Activated CD4-positive, alpha-beta T cell treated with anti-CD3 and anti-CD28 coated beads, Interleukin-2, amount 50 U/mL, for 1 hour (primary cell): Measurements from ENCODE around the gene TUSC2.

ENCODE experiments used
- DNase-seq: peaks from one replicate; pipeline ENCODE4 v3.0.0-alpha.2; 2020

TUSC2 gene

DNA sequence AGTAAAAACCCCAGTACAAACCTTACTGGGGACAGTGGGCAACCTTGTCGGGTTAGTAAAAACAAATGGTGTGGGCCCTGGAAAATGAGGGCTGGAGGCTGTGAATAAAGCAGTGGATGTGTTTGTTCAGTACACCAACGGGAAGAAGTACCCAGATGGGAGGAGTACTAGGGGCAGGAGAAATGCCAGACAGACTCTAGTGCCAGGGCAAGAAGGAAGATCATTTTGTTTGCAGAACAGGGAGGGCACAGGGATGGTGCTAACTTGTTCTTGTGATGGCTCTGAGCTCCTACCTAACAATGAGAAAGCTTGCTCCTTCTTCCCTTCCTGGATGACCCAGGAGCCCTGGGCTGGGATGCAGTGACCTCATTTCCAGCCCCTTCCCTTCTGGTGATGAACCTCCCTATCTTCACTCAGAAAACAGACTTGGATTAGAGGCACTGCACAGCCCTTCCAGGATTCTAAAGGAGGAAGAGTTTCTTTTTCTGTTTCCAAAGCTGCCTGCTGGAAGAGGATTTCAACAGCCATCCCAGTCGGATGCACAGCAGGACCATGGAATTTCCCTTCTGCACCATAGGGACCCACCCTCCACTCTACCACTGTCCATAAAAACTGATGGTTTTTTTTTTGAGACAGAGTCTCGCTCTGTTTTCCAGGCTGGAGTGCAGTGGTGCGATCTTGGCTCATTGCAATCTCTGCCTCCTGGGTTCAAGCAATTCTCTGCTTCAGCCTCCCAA, 6.5 kb upstream of the TUSC2 start:
- DNase-seq: no peak

DNA sequence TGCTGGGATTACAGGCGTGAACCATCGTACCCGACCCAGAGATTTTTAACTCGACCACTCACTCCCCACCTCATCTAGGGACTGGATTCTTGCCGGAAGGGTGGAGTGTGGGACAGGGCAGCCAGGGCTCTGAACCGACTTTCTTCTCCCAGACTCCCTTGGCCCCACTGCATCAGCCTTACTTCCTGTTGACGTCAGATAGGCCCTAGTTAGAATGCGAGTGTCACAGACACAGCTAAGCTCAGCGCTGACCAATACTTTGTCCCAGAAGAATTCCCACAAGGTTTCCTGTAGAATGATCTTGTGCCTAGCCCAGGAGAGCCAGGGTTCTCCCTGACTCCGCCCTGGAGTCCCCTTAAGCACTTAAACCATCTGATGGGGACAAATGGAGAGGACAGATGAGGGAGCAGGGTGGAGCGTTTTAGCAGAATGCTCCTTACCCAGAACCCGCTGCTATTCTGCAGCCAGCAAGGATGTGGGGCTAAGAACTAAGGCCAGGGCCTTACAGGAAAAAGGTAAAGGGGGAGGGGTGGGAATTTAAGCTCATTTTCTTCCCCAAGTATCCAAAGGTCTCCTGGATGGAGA, 5.8 kb upstream of the TUSC2 start:
- no peak for DNase-seq

DNA sequence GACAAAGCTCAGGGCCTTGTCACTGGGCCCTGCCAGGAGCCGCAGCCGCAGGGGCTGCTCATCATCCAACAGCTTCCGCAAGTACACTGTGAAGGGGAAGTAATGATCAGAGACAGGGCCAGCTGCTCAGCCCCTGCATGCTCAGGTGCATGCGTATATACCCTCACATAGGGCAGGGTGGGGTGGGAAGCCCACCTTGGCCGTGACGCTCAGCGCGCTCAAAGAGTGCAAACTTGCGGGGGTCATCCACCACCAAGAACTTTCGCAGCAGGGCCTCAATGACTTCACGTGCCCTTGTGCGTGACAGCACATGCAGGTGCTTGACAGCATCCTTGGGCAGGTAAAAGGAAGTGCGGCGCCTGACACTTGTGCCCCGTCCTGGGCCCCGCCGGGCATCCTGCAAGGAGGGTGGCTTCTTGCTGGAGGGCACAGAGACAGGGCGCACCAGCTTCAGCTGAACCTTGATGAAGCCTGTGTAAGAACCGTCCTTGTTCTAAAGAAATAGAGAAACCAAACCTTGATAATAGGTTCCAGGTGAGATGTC, 3.4 kb upstream of the TUSC2 start:
- no peak for DNase-seq

DNA sequence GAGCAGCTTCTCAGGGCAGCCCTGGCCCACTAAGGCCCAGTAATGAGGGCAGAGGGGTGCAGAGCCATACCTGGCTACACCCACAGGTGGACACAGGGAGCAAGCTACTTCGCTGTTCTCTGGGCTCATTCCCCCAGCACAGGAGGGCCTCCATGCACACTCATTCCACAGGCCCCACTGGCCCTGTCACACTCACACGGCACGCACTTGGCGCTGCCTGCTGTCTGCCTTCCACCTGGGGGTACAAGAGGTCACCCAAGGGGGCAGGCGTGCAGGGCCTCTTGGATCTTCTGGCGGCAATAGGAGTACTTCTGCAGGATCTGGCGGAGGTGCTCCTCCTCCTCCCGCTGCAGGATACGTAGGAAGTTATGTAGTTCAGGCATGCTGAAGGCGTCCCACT, 2.3 kb upstream of the TUSC2 start:
- DNase-seq: no peak

DNA sequence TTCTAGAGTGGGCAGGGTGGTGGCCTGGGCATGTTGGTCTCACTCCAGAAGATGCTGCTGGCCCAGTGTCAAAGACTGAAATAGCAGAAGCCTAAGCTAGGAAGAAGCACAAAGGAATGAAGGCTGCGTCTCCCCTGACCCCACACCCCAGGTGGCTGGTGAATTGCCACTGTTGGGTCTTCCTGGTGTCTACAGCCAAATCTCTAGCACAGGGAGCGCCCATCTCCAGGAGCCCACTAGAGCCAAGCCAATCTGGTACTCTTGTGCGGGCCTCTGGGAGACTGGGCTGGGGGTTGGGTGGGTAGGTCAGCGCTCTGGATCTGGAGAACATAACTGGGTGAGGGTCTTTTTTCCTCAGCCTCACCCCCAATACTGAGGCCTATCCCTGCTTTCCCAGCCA, 894 bp downstream of the TUSC2 start:
- no peak for DNase-seq

DNA sequence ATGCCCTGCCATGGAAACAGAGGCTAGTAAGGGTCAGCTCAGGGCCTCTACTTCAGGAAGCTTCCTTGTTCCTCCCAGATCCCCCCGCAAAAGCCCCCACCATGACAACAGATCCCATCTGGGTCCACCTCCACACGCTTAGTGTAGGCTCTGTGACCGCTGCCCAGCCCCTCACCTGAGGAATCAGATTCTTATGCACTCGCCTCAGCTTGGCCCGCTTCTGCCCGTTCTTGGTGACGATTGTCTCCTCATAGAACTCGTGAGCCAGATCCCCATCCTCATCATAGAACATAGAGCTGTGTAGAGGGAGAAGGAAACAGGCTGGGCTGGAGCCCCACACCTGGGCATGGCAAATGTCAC, 1.9 kb downstream of the TUSC2 start:
- DNase-seq: no peak

DNA sequence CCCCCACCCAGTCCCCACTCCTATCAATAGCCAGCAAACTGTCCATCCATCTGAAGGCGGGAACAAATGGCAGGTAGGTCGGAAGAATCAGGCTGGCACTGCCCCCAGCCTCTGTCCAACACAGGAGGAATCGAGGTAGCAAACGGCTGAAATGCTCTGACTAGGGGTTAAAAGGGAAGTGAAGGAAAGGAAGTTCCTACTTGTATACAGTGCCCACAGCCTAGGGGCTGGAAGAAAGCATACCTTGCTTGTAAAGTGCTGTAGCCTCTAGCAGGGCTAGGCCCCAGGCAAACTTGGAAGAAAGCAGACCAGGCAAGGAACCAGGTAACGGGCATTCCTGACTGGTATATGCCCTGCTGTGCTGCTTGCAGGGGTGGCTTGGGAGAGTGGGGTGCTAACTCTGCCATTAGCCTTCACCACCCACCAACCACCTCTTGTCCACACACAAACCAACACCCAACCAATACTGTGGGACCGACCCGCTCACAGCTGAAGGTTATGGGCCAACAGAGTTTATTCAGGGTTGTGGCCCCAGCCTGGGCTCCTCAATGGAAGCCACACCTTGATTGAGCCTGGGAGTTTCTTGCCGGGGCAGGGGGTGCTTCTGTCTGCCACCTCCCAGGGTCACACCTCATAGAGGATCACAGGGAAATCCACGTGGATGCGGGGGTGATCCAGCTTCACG, 2.4 kb downstream of the TUSC2 start:
- DNase-seq: no peak

DNA sequence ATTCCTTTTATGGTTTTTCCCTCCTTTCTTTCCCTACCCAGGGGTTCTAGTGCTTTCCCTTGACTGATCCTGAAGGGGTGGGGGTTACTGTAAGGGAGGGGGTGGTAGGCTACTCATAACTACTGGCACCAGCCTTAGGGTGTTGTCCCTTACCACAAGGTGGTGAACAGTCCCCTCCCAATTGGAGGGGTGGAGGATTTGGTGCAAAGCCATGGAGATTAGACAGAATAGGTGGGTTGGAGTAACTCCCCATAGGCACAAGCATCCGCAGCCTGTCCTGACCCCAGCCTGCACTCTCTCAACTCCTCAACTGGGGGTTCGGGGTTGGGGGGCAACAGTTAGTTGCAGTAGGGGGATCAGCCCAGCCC, 2.9 kb downstream of the TUSC2 start:
- DNase-seq: no peak

DNA sequence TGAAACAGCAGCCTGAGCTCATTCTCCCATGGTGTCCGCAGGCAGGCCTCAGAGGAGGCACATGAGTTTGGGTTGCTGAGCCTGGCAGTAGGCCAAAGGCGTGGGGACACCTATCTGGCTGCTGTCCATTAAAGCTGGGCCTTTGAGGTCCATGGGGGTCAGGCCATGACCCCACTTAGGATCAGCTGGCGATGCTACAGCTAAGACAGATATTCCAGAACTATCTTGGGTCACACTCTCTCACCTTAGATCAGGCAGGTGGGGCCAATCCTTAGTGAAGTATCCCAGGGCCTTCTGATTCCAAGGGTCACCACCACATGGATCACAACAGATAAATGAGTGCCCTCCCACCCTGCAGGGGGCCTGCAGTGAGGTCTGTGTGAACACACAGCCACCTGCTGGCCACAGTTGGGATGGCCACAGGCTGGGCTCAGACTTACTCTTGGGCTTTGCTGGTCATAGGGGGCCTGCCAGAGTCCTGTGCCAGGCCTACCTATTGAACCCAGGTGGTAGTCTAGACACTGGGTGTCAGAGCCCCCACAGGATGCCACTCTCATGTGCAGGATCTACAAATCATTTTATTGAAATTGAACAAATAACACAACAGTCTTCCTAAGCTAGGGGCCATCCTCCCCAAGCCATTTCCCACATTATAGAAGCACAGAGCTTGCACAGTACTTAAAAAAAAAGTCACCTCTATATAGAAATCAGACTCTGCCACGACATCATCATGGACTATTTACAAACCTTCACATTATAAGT, 3.5 kb downstream of the TUSC2 start:
- peak; percentile 65 for DNase-seq

DNA sequence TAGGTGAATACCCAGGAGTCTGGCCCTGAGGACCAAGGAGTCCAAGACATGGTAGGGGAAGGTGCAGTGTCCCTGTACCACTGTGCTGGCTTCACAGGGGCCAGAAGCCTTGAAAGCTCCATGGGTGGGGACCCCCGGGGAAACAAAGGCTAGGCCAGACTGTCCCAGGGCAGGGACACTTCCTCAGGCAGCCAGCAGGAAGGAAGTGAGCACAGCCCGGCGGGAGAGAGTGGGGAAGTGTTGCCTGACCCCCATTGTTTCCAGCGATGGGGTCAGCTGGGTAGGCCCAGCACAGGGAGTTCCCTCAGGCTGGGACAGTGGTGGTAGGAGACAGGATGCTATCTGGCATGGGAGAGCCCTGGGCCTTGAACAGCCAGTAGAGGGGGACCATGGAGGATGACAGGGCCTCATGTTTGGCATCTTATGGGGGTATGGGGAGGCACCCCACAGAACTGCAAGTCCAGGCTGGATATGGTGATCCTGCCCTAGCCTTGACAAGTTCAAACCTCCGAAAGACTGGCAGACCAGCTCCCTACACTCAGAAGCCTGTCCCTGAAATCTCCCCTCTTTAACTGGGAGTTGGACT, 4.3 kb downstream of the TUSC2 start:
- DNase-seq: no peak

DNA sequence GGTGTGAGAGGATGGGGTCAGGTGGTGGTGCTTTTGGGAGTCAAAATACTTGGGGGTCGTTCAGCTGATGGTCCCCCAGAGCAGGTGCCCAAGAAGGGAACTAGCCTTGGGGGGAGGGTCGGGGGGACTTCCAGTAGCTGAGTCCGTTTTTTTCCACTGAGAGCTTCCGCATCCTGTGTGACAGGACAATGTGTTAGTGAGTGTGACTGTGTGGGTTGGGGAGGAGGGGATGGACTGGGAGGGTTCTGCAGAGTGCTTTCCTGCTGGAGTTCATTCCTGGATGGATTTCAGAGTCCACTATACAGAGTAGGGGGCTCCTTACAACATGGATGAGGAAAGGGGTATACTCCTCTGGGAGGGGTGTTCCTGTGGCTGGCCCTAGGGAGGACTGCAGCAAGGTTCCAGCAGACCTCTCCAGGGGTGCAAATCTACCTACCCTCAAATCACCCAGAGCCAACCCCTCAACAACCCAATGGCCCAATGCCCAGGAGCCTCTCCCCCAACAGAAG, 4.9 kb downstream of the TUSC2 start:
- no peak for DNase-seq

DNA sequence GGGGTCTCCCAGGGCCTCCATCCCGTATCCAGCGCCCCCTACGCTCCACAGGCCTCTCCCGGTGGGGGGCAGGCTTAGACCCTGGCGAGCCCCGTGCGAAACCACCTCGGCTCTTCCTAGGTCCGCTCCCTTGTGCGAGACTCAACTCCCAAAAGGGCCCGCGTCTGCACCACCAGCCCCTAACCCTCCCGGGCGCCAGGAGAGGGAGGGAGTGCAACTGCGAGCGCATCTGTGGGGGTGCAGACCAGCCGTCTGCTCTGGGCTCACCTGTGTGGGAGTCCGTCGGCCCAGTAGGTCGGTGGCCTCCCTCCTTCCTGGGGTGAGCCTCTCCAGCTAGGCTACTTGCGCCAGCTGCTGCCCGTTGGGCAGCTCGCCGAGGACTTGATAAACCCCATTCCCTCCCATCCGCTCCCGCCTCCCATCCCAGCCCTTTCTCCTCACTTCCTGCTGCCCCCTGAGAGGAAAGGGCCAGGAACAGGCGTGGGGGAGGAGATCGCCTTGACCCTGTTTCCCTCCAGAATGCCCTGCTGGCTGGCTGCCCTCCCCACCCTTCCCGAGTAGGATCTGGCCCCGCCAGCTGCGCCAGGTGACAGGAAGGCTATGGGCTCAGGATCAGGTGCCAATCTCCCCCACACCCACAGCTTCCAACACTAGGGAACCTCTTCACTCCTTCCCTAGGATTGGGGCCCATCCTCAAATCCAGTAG, 5.5 kb downstream of the TUSC2 start, which contains the start of gene HYAL2:
Gene HYAL2, minus strand, starts transcription at position 360 of the 706 bp plus-strand sequence. CDS start 2,256 bp downstream, outside the sequence.
- no peak for DNase-seq

DNA sequence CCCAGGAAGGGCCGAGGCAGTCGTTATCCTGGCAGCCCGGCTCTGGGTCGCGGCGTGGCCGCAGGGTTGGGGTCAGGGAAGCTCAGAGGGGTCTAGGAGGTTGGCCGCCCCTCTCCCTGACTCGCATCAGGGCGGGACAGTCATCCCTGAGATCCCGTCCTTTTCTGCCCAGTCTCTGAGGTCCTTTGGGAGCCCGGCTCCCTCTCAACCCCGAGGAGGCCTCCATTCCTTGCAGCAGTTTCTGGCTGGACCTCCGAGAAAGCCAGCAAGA, 6.0 kb downstream of the TUSC2 start:
- DNase-seq: no peak

DNA sequence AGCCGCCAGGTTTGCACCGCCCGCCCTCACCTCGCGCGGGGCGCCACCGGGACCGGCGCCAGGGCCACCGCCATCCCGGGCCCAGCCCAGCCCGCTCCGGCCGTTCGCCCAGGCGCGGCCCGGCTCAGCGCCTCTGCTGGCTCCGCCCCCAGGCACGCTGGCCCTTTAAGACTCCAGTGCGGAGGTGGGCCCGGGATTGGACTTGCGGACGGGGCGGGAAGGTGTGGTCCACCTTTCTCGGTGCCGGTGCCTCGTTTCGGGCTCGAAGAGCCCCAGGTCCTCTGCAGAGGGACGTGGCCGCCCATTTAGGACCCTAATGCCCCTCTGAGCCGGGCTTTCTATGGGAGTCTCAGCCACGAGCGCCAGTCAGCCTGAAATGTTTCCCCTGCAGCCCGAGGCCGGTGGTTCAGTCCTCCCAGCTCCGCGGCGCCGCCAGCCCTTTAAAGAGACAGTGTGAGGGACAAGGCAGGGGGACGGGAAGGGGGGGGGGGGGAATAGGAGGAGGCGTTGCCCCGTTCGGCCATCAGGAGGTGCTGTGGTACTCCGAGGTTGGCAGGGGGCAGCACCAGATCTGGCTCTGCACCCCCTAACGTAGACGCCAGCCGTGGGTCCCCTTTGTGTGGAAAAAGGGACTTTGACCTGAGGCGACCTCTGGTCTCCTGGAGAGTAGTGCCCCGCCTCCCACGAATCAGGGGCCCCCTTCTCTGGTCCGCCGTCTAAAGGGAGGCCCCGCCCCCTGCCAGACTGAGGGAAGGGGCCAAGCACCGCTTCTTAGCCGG, 6.5 kb downstream of the TUSC2 start:
- DNase-seq: peak; percentile 78

DNA sequence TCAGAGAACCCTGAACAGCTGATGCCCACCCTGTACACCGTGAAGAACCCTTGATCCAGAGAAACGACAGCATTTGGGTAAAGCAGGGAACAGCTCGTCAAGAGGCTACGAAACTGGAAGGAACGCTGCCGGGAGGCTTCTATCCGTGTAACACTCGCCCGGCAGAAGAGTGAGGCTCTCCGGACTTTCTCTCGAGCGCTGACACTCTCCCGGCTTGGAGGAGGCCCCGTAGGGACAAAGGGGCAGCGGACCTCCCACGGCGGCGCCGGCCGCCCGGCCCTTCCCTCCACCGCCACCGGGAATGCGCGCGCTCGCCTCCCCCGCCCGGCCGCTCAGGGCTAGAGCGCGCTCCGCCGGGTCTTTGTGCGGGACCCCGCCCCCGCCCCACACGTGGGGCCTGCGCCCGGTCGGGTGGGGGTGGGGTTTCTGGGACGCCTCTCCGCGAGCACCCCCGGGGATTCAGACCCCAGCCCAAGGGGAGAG, 7.1 kb downstream of the TUSC2 start:
- DNase-seq: no peak

DNA sequence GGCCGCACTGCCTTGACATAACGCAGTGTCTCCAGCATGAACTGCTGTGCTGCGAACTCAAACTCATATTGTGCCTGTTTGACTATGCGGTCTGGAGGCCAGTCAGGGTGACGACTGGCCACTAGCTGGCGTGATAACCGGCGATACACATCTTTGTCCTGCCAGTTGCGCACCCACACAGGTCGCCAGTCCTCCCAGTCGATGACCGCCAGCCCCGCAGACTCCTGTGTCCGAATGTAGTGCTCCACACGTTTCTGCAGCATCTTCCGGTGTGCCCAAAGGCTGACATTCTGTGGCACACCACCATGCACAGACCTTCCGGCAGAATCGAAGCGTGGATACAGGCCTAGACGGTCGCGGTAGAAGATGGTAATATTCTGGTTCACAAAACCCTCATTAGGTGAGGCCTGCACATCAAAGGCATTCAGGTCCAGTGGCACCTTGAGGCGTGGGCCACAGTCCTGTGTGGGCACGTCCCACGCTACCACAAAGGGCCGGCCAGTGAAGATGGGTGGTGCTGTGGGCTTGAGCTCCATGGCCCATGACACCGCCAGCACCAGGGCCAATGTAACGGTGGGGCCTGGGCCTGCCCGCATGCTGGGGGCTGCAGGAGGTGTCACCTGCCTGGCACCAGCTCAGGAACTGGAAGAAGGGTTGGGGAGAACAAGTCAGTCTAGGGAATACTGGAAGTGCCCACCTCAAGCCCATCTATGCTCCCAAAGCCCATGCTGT, 8.0 kb downstream of the TUSC2 start:
- DNase-seq: no peak

DNA sequence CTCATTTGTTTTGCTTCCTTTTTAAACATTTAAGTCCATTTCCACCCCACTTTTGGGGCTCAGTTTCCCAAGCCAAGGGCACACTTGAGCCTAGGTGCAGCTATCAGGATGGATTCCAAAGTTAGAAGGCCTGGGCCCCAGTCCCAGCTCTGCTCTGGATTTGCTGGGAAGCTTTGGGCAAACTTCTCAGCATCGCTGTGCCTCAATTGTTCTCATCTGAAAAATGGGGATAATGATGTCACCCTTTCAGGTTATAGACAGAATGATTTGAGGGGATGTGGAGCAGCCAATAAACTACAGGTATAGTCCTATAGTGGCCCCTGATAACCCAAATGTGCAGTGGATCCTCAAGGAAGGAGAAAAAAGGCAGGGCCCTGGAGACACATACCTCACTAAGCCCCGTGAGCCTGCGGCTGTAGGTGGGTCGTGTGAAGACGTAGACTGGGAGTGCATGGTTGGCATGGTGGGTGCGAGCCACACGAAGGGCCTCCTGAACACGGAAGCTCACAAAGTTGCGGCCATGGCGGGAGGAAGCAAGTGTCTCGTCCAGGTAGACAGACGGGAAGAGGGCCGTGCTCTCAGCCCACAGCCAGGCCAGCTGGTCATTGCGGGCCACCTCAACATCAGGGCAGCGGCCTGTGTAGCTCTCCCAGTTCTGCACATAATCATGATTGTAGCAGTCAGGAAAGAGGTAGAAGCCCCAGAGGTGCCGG, 8.7 kb downstream of the TUSC2 start:
- no peak for DNase-seq

DNA sequence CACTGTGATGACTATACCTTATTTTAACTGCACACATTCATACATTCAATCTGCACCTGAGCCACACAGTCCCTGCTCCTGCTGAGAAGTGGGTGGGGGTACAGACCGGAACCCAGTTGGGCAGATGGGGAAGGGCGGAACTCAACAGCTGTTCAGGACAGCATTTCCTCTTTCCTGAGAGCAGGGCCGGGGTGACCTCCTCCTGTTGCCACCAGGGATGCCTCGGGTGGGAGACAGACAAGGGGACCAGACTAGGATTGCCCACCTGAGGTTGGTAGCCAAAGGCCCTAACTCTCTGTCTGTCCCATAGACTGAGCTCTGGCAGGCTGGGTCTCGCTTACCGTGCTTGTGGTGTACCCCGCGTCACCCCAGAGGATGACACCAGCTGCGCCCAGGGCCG, 9.4 kb downstream of the TUSC2 start:
- no peak for DNase-seq

DNA sequence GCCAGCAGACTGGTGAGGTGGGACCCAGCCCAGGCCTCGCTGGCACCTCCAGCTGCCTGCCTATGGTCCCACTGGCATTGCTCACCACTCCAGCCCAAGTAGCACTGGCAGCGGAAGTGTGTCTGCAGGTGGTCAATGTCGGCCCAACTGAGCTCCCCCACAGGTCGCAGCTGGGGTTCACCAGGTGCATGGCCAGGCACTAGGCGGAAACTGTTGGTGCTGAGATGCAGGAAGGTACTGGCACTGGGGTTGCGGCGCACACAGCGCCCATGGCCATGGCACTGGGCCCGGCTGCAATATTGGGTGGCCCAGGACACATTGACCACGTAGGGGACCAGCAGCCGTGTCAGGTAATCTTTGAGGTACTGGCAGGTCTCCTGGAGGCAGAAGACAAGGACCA, 9.9 kb downstream of the TUSC2 start:
- DNase-seq: no peak

DNA sequence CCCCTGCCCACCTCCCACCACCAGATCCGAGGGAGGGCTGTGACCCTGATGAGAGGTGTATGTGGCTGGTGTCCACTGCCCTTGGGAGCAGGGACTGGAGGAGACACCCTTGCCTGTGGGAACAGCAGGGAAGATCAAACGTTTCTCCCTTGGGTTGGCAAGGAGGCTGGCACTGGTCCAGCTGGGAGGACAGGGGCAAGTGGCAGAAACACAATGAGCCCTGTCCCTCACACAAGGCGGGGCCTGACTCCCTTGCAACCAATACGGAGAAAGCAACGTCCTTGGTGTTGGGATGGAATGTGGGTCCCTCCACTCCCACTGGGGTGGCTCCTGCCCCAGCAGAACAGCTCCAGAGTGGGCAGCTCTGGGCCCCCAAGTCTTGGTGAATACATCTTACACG, 10.7 kb downstream of the TUSC2 start:
- no peak for DNase-seq
